NB4 (cell line): Measurements from ENCODE around the gene CCDC92.

Source experiments
- DNase-seq: peaks from one replicate; pipeline ENCODE4 v3.0.0; 2010; ENCODE audit warnings: low read depth
- H3K4me3 ChIP-seq: one replicate; pipeline ENCODE4 v1.5.1; 2011; ENCODE audit warnings: mild to moderate bottlenecking, low read depth, low read length, moderate library complexity
- MYC ChIP-seq: IDR thresholded peaks from 2 replicates; pipeline ENCODE4 v1.6.1; 2011; ENCODE audit warnings: low read depth, low read length
- POLR2A ChIP-seq: IDR thresholded peaks from 2 replicates; pipeline ENCODE4 v1.6.1; 2011; ENCODE audit warnings: mild to moderate bottlenecking; ENCODE audit not compliant: insufficient read length; ENCODE audit errors: extremely low read depth
- TF ChIP-seq, protein P1 (sequence below): IDR thresholded peaks from one replicate; pipeline ENCODE4 v1.5.1; 2012; ENCODE audit warnings: low read depth, low read length
- TF ChIP-seq, protein P2 (sequence below): IDR thresholded peaks from 2 replicates; pipeline ENCODE4 v1.6.1; 2011; ENCODE audit warnings: low read depth, low read length

Gene CCDC92

DNA sequence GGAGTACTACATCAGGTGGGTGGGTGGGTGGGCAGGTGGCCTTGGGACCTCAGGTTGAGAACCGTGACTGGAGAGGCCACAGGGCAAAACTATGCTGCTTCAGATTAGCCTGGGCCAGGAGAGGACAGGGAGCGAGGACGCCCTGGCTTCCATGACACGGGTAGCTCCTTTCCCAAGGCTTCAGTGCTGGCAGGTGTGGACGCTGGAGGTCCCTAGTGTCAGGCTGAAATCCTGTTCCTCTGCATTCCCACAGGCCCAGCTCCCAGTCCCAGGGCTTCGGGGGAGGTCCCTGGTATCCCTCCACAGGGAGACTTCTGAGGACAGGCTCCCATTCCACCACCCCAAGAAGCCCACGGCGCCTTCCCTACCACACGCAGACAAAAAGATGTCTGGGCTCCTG, 31.6 kb downstream of the CCDC92 start:
- no peak for DNase-seq
- H3K4me3 ChIP-seq, result no peak overlapping the region
- TF ChIP-seq MYC, result no peak
- TF ChIP-seq, protein P1, sequence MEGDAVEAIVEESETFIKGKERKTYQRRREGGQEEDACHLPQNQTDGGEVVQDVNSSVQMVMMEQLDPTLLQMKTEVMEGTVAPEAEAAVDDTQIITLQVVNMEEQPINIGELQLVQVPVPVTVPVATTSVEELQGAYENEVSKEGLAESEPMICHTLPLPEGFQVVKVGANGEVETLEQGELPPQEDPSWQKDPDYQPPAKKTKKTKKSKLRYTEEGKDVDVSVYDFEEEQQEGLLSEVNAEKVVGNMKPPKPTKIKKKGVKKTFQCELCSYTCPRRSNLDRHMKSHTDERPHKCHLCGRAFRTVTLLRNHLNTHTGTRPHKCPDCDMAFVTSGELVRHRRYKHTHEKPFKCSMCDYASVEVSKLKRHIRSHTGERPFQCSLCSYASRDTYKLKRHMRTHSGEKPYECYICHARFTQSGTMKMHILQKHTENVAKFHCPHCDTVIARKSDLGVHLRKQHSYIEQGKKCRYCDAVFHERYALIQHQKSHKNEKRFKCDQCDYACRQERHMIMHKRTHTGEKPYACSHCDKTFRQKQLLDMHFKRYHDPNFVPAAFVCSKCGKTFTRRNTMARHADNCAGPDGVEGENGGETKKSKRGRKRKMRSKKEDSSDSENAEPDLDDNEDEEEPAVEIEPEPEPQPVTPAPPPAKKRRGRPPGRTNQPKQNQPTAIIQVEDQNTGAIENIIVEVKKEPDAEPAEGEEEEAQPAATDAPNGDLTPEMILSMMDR, result no peak
- TF ChIP-seq POLR2A, result no peak
- TF ChIP-seq, protein P2, sequence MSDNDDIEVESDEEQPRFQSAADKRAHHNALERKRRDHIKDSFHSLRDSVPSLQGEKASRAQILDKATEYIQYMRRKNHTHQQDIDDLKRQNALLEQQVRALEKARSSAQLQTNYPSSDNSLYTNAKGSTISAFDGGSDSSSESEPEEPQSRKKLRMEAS, result no peak

DNA sequence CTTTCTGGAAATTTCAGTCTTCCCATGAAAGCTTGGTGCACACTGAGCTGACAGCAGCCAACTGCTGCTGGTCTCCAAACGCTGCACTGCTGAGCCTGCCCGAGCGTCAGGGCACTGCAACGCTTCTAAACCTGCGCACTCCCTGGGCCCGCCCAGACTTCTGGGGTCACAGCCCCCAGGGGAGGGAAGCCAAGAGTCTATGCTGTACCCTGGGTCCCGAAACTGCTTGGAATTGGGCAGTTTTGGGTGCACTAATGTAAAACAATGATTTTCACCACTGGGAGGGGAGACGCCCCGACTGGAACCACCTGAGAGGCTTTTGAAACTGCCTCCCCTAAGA, 32.0 kb downstream of the CCDC92 start:
- TF ChIP-seq MYC (no peak), POLR2A (no peak)
- TF ChIP-seq, protein P1, result no peak
- TF ChIP-seq, protein P2, result no peak

DNA sequence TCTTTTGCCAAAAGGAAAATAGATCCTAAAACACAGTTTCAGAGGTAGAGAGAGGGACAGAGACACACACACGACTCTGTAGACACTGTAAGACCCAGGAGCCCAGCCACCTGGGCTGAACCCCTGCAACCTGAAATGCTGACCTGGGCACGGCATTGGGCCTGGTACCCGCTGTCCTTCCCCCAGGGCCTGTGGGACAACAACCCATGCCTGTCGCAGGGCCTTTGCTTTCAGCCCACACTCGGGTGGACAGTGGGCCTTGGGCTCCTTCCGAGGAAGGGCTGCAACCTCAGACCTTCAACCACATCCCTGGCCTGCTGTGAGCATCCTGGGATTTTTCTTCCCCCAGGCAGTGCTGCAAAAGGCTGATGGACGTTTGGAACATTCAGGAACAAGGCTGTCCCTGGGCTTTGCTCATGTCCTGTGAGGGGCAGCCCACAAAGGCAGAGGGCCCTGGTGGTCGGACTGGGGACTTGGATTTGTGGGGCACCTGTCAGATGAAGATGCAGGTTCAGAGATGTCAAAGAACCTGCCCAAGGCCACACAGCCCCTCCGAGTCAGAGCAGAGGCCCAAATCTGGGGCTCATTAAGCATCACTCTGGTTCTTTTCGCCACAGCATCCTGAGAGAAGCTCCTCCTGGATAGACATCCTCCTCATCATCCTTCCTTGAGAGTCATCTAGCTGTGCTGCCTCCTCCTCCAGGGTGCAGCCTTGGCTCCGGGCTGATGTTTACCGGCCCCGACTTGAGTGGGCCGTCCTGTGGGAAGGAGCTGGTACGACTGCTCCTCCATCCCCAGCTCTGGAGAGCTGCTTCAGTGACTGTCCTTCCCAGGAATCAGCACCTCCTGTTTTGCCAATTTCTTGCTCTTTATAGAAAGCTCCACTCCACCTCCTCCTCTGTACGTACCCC, 32.7 kb downstream of the CCDC92 start:
- H3K4me3 ChIP-seq, result no peak overlapping the region
- no peak for DNase-seq
- TF ChIP-seq, protein P2, result no peak
- TF ChIP-seq, protein P1, result no peak

More for the DNA sequence above, 32.0 kb downstream of the CCDC92 start:
- no peak for DNase-seq
- H3K4me3 ChIP-seq, result no peak overlapping the region

DNA sequence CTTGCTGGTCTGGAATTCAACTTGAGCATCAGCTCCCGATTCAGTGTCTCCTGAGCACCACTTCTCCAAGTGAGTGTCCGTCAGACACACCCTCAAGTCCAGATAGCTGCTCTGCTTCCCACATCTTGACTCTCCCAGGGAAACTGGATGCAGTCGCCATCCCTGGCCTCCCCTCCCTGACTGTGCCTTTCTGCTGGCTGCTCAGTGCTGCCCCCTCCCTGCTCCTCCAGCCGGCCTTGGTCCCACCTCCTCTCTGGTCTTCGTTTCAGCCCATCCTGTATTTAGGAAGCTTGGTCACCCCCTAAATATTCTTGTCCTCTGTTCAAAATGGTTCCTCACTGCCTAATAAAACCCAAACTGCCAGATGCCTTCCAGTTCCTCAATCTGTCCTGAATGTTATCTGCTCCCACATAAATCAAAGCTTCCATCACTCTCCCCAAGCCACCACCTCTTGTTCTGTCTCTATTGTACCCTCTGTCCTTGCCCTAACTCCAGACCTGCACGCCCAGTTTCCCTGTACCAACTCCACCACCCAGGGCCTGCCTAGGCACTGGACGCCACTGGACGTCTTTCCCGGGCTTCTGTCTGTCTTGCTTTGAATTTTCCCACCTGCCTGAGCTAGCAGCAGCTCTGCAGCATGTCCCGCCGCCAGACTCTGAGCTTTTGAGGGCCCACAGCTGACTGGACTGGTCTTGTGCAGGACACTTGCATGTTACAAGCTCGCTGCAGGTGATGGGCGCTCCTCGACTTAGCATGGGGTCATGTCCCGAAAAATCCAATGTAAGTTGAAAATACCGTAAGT, 33.8 kb downstream of the CCDC92 start:
- TF ChIP-seq, protein P2, result no peak
- TF ChIP-seq, protein P1, result peak; percentile 72
- H3K4me3 ChIP-seq, result no peak overlapping the region
- no peak for DNase-seq

DNA sequence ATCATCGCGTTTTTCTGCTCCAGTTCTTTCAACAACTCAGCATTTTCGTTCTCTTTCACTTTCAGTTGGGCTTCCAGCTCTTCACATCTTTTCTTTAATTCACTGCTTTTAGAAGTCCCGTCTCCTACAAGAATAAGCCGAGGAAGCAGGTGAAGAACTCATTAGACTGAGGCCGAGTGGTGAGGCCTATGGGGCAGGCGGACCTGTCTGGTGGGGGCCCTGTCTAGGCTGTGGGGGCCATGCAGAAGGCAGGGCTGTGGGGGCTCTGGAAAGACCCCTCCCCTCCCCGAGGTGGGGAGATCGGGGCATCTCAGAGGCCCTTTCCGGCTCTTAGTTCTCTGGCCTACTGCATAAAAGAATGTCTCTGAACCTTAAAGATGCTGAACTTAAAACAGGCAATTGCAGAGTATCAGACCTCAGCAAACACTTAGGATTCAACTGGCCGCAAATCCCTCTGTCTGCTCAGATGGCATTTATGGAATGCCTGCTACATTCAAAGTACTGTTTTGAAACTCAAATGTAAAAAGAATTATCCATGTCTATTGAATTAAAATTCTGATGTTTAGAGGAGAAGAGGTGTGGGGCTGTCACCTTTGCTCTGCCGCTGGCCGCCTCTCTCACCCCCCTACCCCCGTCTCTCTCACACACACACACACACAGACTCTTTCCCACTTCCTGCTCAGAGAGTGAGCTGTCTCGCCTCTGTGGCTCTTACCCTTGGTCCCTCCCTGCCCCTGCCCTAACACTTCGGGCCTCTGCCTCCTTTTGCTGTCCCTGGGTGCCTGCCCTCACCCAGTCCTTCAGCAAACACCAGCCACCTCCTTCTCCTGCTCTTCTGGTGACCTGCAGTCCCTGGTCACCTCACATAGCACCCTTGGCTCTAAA, 34.7 kb downstream of the CCDC92 start:
- peak; percentile 31 for DNase-seq
- H3K4me3 ChIP-seq, result no peak overlapping the region
- TF ChIP-seq, protein P1, result no peak
- TF ChIP-seq POLR2A (no peak), MYC (no peak)
- TF ChIP-seq, protein P2, result no peak
